KG1 (cell line): ENCODE measurements around the gene DACH2.

Source experiments
- DNase-seq: peaks from one replicate; lab custom pipeline; 2025; lab: John Stamatoyannopoulos, UW

The DACH2 gene

DNA sequence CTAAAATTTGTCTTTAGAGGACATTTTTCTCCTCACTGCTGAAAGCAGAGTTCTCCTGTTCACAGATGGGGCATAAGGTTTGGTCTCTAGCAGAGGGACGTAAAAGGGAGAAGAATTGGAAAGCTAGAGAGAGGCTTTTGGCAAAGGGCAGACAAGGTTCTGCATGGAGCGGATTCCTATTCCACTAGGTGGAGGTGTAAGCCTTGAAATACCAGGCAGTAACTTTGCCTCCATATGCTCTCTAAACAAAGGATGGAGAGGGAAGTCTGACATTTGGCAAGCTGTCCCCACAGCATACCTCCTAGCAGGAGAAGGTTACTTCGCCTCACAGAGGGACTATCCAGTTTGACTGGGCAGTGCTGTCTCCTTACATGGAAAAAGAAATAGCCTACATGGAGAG is 174.7 kb downstream of the DACH2 start:
- no peak for DNase-seq

DNA sequence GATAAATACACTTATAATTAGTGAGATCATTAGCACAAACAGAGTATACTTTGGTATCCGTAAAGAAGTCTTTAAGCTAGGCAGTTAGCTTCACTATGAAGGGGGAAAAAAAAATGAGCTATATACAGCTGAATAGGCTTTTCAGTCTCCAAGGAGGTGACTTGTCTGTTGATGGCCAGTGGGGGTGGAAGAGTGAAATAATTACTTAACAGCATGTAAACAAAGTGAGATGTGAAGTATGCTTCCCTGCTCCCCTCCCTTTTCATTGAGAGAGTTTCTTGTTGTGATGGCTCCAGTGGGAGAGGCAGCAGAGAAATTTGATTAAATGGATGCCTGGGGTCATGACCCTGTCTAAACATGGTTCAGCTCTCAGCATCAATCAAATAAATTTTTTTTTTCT is 180.9 kb downstream of the DACH2 start:
- no peak for DNase-seq

DNA sequence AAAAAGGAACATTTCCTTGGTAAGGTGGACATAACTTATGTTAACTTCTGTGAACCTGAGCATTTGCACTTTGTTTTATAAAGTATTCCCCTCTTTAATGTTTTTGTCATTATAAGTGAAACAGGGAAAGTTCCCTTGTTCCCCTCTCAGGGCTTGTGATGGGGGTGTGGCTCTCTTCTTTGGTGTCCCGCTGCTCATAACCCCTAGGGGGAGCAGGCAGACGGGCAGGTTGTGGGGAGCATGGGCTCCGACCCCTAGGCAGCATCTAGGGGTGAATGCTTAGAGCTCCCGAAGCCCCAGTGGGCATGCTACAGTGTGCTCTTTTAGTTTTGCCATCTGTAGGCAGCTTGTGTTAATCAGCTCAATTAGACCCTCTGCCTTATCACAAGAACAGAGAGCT is 200.4 kb downstream of the DACH2 start:
- DNase-seq = no peak

DNA sequence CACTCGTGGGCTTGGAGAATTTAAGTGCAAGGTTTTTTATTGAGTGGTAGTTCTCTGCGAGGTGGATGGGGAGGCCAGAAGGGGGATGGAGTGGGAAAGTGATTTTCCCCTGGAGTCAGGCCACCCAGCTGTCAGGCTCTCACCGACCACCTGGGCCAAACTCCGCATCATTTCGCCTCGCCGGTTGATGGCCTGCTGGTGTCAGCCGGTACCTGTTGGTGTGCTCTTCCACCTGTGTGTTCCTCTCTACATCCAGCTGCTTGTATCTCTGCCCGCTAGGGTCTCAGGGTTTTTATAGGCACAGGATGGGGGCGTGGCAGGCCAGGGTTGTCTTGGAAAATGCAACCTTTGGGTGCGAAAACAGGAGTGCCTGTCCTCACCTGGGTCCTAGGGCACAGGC is 200.9 kb downstream of the DACH2 start:
- no peak for DNase-seq

DNA sequence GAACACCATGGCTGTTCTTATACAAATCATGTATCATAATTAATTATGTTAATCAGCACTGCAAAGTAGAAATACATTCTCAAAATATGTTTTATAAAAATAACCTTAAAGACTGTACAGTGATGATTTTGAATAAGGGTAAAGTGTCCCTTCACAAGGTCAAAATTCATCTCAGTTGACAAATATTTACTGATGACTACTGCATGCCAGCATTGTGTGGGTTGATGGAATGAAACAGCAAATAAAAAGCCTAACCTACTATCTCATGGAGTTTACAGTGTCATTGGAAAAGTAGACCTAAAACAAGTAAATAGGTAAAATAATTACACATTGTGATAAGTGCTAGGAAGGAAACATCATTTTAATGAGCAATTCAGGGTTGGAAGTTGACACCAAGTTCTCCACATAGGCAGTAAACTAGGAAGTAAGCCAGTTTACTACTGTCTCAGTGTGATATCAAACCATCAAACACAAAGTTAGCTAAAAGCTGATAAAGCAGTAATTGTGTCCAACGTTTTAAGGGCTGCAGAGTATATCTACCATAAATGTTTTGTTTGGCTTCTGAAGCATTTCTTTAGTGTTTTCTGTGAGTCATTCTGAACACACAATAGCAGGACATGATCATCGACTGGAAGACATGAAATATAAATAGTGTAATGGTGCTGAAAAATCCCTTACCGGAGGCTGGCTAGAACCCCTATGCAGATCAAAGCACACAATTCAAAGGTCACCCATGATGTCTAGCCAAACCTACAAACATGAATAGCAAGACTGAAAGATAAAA is 221.8 kb downstream of the DACH2 start:
- no peak for DNase-seq

DNA sequence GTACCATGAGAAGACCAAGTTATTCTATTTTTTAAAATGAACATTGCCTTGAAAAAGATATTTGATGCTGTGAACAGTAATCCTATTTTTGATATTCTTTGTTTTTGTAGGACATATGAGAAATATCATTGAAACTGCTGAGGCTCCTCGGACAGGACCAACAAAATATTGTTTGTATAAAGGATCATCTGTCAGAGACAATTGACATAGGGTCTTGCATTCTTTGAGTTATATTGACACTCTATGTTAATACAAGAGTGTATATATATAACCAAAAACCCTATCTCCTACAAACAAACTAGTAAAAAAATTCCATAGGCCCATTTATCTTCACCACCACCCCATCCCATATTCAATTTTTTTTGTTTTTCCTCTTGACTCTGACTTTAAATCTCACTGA is 222.7 kb downstream of the DACH2 start:
- no peak for DNase-seq

DNA sequence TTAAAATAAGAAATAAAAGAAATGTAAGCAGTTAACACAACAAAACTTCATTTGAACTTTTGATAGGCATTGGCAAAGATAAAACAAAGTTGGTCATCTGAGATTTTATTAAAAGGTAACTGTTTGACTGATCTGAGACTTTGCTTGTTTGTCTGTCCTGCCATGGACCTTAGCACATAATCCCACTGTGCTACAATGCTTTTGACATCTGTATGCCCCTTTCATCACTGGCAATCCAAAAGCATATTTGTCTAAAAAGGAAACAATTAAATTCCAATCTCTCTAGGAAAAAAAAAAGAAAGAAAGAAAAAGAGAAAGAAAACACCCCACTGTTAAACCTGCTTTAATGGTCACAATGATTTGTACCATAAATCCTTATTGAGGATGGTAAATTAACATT is 231.0 kb downstream of the DACH2 start:
- no peak for DNase-seq

DNA sequence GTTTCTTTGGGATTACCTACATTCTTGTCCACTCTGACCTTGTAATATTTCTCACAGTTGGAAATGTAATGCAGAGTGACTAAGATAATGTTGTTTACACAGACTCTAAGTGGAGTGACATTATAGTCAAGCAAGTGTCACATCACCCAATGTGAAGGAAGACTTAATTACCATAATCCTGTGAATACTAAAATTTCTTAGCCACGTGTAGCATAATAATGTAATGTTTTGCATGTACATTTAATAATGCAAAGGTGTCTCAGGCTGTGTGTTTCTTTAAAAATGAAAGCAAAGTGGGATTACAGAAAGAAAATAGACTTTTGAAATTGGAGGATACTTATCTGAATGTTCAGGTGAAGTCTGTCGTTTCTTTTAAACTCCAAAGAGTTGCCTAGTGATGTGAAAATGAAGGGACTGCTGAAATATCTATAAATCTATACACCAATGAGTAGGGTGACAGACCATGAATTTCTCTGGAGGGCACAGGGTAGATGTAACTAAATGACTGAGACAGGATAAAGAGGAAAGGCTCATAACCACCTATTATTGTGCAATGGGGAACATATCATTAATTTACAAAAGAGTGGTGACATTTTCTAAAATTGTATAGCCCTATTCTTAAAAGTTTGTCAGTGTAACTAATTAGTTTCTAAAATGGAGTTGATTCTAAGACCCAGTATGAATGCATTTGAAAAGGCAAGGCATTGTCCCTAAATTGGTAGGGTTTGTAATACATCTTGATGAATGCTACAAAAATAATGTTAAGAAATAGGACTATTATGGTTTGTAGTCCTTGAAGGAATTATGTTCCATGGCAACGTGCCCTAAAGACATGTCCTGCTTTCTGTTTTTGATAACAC is 235.7 kb downstream of the DACH2 start:
- DNase-seq = no peak

DNA sequence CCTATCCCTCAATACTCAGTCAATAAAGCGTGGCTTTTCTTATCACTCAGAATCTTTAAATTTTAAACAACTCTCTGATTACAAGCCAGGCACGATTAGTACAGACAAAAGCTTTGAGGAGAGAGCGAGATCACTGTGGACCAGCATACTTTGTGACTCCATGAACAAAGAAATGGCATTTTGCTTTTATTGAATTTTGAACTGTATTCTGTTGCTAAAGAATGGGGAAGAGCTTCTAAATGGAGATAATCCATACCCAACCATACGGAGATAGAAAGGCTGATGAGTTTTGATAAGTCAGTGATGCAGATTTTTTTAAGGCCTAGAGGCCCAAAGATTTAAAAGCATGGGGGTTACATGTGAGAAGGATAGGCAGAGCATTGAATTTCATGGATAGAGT is 259.1 kb downstream of the DACH2 start:
- no peak for DNase-seq

DNA sequence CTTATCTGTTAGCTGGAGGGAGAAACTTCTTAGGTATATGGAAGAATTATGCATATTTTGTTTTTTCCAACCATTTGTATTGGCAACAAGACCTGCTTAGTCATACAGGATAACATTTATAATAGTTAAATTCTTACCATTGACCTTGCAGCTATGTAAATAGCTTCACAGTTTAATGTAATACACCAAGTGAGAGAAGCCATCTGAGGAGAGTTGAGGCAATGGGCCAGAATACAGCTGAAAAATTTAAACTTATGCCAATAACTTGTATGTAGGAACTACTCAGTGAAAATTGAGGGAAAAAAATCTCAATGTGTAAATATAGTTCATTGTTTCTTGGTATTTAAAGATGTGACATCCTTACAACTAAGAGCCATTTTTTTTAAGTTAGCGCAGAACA is 273.5 kb downstream of the DACH2 start:
- no peak for DNase-seq

DNA sequence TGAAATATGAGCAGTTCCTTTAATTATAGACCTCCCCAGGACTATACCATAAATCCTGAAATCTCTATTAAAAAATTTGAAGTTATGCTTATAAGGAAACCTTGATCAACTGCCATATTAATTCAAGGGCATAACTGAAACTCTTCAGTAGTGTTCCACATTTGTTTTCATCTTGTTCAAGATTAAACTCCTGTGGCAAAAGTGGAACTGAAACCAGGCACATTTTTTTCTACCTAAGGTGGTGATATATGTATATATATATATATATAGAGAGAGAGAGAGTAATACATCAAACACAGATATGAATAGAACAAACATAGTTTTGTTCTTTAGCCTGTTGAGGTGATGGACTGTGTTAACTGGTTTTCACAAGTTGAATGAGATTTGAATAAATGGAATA is 287.9 kb downstream of the DACH2 start:
- no peak for DNase-seq

DNA sequence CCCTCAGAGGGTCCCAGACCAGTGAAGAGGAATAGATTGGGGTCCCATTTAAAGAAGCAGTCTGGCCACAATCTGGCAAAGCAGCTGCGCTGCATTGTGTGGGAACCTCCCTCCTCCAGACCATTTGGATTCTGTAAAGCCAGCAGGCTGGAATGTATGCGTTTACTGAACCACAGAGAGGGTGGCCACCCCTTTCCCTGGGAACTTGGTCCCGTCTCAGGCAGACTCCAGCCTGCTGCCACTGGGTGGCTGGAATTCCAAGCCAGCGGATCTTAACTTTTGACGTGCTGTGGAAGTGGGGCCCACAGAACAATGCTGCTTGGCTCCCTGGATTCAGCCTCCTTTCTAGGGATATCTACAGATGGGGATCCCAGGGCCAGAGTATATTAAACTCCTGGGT is 307.2 kb downstream of the DACH2 start:
- DNase-seq = no peak

DNA sequence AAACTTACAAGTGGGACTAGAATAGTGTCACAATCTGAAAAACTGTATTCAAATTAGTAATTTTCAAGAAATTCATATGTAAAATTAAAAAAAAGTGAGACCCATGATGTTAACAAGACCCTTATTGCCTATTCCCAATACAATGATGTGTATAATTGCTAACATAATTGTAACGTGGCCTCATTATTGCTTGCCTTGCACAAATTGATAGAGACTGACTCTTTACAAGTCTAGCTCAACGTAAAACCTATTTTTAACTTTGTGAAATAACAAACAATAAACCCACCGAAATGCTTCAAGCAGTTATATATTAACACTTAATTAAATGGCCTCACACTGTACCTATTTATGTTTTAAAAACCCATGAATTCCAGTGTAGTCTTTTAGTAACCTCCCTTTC is 312.5 kb downstream of the DACH2 start:
- DNase-seq = no peak

DNA sequence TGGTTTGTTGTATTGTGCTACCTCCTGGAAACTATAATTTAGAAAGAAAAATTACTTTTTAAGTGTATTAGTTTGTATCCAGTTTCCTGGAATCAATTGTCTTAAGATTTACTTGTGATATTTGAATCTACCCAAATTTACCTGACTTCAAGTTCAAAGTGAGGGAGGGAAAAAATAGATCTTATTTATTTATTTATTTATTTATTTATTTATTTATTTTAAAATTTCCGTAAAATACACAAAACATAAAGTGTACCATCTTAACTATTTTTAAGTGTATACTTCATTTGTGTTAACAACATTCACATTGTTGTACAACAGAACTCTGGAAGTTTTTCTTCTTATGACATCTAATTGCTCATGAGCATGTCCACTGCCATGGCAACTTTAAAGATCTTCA is 356.0 kb downstream of the DACH2 start:
- DNase-seq = no peak

DNA sequence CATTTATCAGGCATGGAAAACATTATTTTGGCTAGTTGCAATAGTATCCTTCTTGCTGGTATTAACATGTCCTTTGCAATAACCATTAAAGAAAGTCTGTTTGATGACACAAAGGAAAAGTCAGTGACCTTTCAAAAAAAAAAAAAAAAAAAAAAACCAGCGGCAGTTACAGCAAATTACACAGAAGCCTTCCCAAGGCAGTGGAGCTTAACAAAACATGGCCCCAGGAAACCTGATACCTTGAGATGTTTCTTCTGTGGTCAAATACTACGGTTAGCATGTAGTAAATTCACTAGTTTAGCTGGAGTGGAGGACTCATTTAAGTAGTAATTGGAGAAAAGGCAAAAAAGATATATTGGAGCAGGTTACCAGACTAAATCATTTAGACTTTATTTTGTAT is 359.1 kb downstream of the DACH2 start:
- DNase-seq = no peak

DNA sequence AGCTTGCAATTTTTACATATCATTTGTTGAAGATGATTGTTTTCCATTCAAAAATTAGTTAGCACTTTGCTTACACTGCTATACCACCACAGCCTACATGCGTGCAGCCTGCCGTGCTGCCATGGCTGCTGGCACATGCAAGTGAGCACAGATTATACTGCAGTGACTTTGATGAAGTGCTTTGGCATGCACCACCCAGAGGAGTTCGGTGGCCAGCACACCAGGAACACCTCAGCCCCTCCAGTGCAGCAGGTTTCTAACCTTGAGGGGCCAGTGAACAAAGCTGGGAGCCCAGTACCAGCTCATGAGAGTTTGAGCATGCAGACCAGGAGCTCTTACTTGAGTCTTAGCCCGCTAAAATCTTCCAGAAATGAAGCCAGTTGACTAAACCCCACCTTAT is 431.5 kb downstream of the DACH2 start:
- DNase-seq = no peak

DNA sequence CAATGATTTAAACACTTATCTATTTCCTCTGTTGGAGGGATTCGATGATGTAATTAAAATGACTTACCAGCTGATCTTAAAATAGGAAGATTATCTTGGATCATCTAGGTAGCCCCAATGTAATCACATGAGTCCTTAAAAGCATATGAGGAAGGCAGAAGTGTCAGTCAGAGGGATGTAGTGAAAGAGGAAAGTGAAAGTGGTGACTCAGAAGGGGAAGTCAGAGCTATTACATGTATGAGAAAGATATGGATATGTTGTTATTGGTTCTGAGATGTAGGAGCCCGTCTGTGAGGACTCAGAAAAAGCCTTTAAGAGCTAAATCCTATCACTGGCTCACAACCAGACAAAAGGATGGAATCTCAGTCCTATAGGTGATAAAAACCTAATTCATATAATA is 456.4 kb downstream of the DACH2 start:
- no peak for DNase-seq

DNA sequence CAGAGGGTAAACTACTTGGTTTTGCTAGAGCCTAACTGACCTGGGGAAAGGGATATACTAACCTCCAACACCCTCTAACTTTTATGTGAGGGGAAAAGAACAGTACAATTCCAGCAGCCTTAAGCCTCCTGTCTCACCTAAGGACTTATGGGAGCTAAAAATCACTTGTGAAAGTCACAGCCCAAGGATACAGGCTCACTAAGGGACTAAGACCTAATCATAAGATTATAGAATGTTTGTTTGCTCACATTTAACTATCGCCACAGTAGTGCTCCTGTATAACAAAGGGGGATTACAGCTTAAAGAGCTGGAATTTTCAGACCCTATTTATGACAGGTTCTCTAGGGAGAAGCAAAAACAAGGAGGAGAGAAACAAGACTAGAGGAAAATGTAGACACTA is 548.7 kb downstream of the DACH2 start:
- no peak for DNase-seq

DNA sequence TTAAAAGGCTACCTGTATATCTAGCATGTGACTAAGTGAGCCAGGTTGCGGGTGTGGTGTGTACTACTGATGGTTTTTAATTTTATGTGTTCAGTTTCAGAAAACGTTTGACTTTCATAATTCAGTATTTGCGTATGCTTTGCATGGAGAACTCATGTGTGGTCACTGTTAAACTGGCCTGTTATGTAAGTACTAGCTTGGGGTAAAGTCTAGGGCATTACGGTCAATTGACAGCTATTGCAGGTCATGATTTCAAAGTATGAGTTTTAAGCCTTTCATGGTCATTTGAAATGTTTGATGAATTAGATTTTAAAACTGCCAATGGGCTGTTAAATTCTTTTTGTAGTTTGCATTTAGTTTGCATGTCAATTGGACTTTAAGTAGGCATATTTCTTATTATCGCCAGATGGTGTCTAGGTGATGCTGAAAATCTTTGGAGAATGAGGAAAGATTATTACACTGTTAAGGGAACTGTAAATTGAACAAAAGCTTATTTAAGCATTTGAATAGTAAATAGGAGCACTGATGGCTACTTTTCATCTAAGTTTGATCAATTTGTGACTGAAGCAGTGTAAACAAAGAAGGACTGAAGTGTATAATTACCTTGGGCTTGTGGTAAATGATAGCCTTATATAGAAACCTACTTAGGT is 563.4 kb downstream of the DACH2 start:
- DNase-seq = no peak

DNA sequence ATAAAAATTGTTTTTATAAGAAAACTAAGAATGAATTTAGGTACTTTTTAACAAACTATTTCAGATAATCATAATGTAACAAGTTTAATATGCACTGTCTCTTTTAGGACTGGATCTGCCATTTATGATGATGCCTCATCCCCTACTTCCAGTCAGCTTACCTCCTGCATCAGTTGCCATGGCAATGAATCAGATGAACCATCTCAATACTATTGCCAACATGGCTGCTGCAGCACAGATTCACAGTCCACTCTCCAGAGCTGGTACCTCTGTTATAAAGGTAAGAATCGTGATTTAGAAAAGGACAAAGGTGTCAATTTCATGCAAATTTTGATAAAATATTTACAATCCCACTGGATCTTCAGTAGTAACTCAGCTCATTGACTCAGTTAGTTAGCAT is 566.2 kb downstream of the DACH2 start:
- no peak for DNase-seq

DNA sequence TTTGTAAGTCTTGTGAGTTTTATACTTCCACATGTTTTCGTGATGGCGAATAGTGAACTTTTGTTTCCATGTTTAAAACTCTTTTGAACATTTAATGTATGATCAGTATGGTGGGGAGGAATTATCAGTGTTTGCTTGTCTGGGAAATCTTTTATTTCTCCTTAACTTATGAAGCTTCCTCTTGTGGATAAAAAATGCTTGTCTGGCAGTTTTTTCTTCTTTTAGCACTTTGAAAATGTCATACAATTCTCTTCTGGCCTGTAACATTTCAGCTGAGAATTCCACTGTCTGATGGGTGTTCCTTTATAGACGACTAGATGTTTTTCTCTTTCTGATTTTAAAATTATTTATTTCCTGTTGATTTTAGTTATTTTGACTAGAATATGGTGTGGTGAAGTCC is 576.0 kb downstream of the DACH2 start:
- DNase-seq = no peak

DNA sequence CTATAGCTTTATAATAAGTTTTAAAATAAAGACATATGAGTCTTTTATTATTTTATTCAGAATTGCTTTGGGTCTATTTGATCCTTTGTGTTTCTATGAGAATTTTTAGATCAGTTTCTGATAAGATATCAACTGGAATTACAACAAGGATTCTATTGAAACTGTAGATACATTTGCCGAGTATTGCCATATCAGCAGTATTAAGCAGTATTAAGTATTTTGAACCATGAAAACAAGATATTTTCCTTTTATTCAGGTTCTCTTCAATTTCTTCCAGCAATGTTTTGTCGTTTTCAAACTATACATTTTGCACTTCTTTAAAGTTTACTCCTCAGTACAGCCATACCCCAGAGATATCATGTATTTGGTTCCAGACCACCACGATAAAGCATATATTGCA is 598.8 kb downstream of the DACH2 start:
- no peak for DNase-seq

DNA sequence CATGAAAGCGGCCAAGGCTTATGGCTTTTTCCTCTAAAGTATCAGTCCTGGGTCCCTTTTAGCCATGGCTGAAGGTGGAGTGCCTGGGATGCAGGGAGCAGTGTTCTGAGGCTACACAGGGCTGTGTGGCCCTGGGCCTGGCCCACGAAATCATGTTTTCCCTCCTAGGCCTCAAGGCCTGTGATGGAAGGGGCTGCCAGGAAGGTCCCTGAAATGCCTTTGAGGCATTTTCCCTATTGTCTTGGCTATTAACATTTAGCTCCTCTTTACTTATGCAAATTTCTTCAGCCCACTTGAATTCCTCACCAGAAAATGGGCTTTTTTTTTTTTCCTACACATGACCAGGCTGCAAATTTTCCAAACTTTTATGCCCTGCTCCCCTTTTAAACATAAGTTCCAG is 657.0 kb downstream of the DACH2 start:
- no peak for DNase-seq
